HEK293T (cell line): ENCODE measurements around the gene SEMA3C.

Experiments used
- CTCF ChIA-PET: fragments of 350-600 bp; formaldehyde crosslinking; extraction: SDS; loops from one replicate; lab custom pipeline; 2021; ENCODE audit warnings: antibody characterized with exemption, inconsistent platforms; lab: Yijun Ruan, JAX
- POLR2A ChIA-PET: fragments of 350-600 bp; formaldehyde crosslinking; extraction: SDS; loops from one replicate; lab custom pipeline; 2020; ENCODE audit warnings: antibody characterized with exemption, inconsistent platforms; lab: Yijun Ruan, JAX
- DNase-seq: peaks from one replicate; pipeline ENCODE4 v3.0.0; 2012; ENCODE audit warnings: mixed read lengths; ENCODE audit errors: extremely low spot score
- ARNT ChIP-seq: fragments of 450-650 bp; IDR thresholded peaks from 2 replicates; pipeline ENCODE4 v1.6.1; 2017; ENCODE audit warnings: mild to moderate bottlenecking
- BHLHE40 ChIP-seq: fragments of 450-650 bp; IDR thresholded peaks from 2 replicates; pipeline ENCODE4 v1.6.1; 2016; ENCODE audit warnings: mild to moderate bottlenecking, moderate library complexity, borderline replicate concordance
- CTBP1 ChIP-seq: fragments of 450-650 bp; IDR thresholded peaks from 2 replicates; pipeline ENCODE4 v1.6.1; 2016; ENCODE audit warnings: borderline replicate concordance
- ELF4 ChIP-seq: fragments of 450-650 bp; IDR thresholded peaks from 2 replicates; pipeline ENCODE4 v1.6.1; 2017; ENCODE audit warnings: antibody characterized with exemption
- FOXA1 ChIP-seq: fragments of 450-650 bp; IDR thresholded peaks from 2 replicates; pipeline ENCODE4 v1.6.1; 2016; ENCODE audit warnings: mild to moderate bottlenecking
- FOXK2 ChIP-seq: fragments of 450-650 bp; IDR thresholded peaks from 2 replicates; pipeline ENCODE4 v1.6.1; 2016; ENCODE audit warnings: mild to moderate bottlenecking
- FOXM1 ChIP-seq: fragments of 450-650 bp; IDR thresholded peaks from 2 replicates; pipeline ENCODE4 v1.6.1; 2017; ENCODE audit warnings: mild to moderate bottlenecking, borderline replicate concordance
- HDGF ChIP-seq: fragments of 450-650 bp; IDR thresholded peaks from 2 replicates; pipeline ENCODE4 v1.6.1; 2017; ENCODE audit warnings: antibody characterized with exemption, borderline replicate concordance
- L3MBTL2 ChIP-seq: fragments of 450-650 bp; conservative IDR thresholded peaks from 2 replicates; pipeline ENCODE4 v1.6.1; 2016; ENCODE audit warnings: mild to moderate bottlenecking
- LEF1 ChIP-seq: fragments of 450-650 bp; IDR thresholded peaks from 2 replicates; pipeline ENCODE4 v1.6.1; 2017; ENCODE audit warnings: mild to moderate bottlenecking, borderline replicate concordance
- NFRKB ChIP-seq: fragments of 450-650 bp; IDR thresholded peaks from 2 replicates; pipeline ENCODE4 v1.6.1; 2016; ENCODE audit warnings: mild to moderate bottlenecking, moderate library complexity
- PKNOX1 ChIP-seq: fragments of 450-650 bp; IDR thresholded peaks from 2 replicates; pipeline ENCODE4 v1.6.1; 2016
- SP1 ChIP-seq: fragments of 450-650 bp; IDR thresholded peaks from 2 replicates; pipeline ENCODE4 v1.6.1; 2017
- SUZ12 ChIP-seq: fragments of 450-650 bp; IDR thresholded peaks from 2 replicates; pipeline ENCODE4 v1.6.1; 2016; ENCODE audit warnings: mild to moderate bottlenecking
- TARDBP ChIP-seq: fragments of 450-650 bp; IDR thresholded peaks from 2 replicates; pipeline ENCODE4 v1.6.1; 2016
- ZNF384 ChIP-seq: fragments of 450-650 bp; IDR thresholded peaks from 2 replicates; pipeline ENCODE4 v1.6.1; 2016

Gene SEMA3C

GRCh38 chr7:80856769-80857168 lies 62.1 kb downstream of the SEMA3C start:
- no peak for DNase-seq
- ChIA-PET CTCF (interaction anchor here (0.6 to 0.7 kb wide), 2 partner anchors 34 to 86 kb away, joined by 3 read pairs; no protein-coding TSS in a partner anchor), POLR2A (no interaction called here)
- TF ChIP-seq BHLHE40 (no peak), NFRKB (no peak), FOXA1 (no peak), L3MBTL2 (no peak), FOXM1 (no peak), SP1 (no peak), CTBP1 (no peak), PKNOX1 (no peak), ZNF384 (no peak), HDGF (no peak), TARDBP (no peak), ARNT (no peak), ELF4 (no peak), FOXK2 (no peak)

- no peak for DNase-seq
- no peak for TF ChIP-seq SUZ12
- TF ChIP-seq FOXK2 = no peak
- TF ChIP-seq PKNOX1 = no peak
- TF ChIP-seq SP1 = no peak
- no peak for TF ChIP-seq NFRKB
- TF ChIP-seq LEF1 = no peak
- TF ChIP-seq TARDBP = no peak
- no peak for TF ChIP-seq ARNT
- no peak for TF ChIP-seq L3MBTL2
- no peak for TF ChIP-seq ZNF384
- TF ChIP-seq HDGF = no peak
- TF ChIP-seq BHLHE40 = no peak
- no peak for TF ChIP-seq FOXA1
- TF ChIP-seq CTBP1 = no peak
- TF ChIP-seq FOXM1 = no peak
- TF ChIP-seq ELF4 = no peak
- ChIA-PET POLR2A (no interaction called here), CTCF (no interaction called here)
Observed at GRCh38 chr7:80851896-80852476, 66.9 kb downstream of the SEMA3C start.

- no peak for DNase-seq
- no peak for TF ChIP-seq FOXK2
- TF ChIP-seq LEF1 = no peak
- no peak for TF ChIP-seq SP1
- TF ChIP-seq ARNT = no peak
- TF ChIP-seq CTBP1 = peak; percentile 79; the same call in 1 of the 2 replicates
- no peak for TF ChIP-seq ZNF384
- TF ChIP-seq TARDBP = no peak
- ChIA-PET POLR2A (no interaction called here), CTCF (no interaction called here)
Observed at GRCh38 chr7:80848841-80849240, 70.0 kb downstream of the SEMA3C start.

- no peak for DNase-seq
- POLR2A ChIA-PET = no interaction called here
- CTCF ChIA-PET = no interaction called here
- TF ChIP-seq LEF1 = no peak
- no peak for TF ChIP-seq FOXK2
- TF ChIP-seq ARNT = no peak
- TF ChIP-seq TARDBP = no peak
- no peak for TF ChIP-seq FOXA1
- no peak for TF ChIP-seq NFRKB
- no peak for TF ChIP-seq PKNOX1
- TF ChIP-seq ELF4 = no peak
- no peak for TF ChIP-seq HDGF
- TF ChIP-seq L3MBTL2 = no peak
- TF ChIP-seq CTBP1 = no peak
- TF ChIP-seq SUZ12 = no peak
- TF ChIP-seq FOXM1 = no peak
- no peak for TF ChIP-seq SP1
- TF ChIP-seq BHLHE40 = no peak
Observed at GRCh38 chr7:80847895-80848294, 71.0 kb downstream of the SEMA3C start.

GRCh38 chr7:80847027-80847426 lies 71.8 kb downstream of the SEMA3C start:
- no peak for DNase-seq
- no peak for TF ChIP-seq ELF4
- ChIA-PET POLR2A (no interaction called here), CTCF (no interaction called here)

GRCh38 chr7:80844916-80845315 lies 73.9 kb downstream of the SEMA3C start:
- CTCF ChIA-PET = interaction anchor here (0.5 kb wide), 1 partner anchor 8 kb away, joined by 3 read pairs; no protein-coding TSS in a partner anchor
- no peak for DNase-seq
- no peak for TF ChIP-seq L3MBTL2
- TF ChIP-seq ZNF384 = no peak
- TF ChIP-seq CTBP1 = no peak
- TF ChIP-seq TARDBP = no peak
- no peak for TF ChIP-seq ELF4
- no peak for TF ChIP-seq FOXK2
- no peak for TF ChIP-seq NFRKB
- TF ChIP-seq SUZ12 = no peak
- no peak for TF ChIP-seq HDGF
- no peak for TF ChIP-seq SP1
- no peak for TF ChIP-seq FOXA1
- POLR2A ChIA-PET = no interaction called here
